HG03469 (cell line): ENCODE results near the gene RPS2.
"Not testable (repeated sequence)": the region's sequence is repeated elsewhere in the genome, so short reads cannot be mapped to it uniquely, and the experiment has no call there.

ENCODE experiments used
- ATAC-seq: cut with Tn5 transposase; IDR thresholded peaks from one replicate; pipeline ENCODE4 v1.9.1; 2021; ENCODE audit warnings: mild to moderate bottlenecking, moderate library complexity, moderate number of reproducible peaks; ENCODE audit not compliant: unreplicated experiment

The RPS2 gene

GRCh38 chr16:1964506-1965395 lies at the start of gene RPS2:
TSS of gene RPS2 (minus strand) at chr16:1964826. CDS start at chr16:1964625, 201 bp downstream.
- peak; percentile 68 for ATAC-seq

- ATAC-seq = no peak
These were observed 48.9 kb upstream of the RPS2 start for GRCh38 chr16:2013527-2013926.

- not testable (repeated sequence) for ATAC-seq
These were observed 47.1 kb upstream of the RPS2 start for GRCh38 chr16:2011726-2012125.

GRCh38 chr16:2009791-2010510 lies 45.3 kb upstream of the RPS2 start, which contains the start of gene ZNF598:
TSS of gene ZNF598 (minus strand) at chr16:2009821.
- peak; percentile 39 for ATAC-seq

GRCh38 chr16:2009164-2009711 lies 44.6 kb upstream of the RPS2 start:
- ATAC-seq = peak; percentile 27

- ATAC-seq = no peak
These were observed 44.1 kb upstream of the RPS2 start for GRCh38 chr16:2008631-2009163.

GRCh38 chr16:2008009-2008526 lies 43.4 kb upstream of the RPS2 start:
- no peak for ATAC-seq

GRCh38 chr16:2007081-2007836 lies 42.6 kb upstream of the RPS2 start:
- no peak for ATAC-seq

GRCh38 chr16:2006317-2006716 lies 41.7 kb upstream of the RPS2 start:
- ATAC-seq = no peak

- ATAC-seq = no peak
These were observed 41.0 kb upstream of the RPS2 start for GRCh38 chr16:2005646-2006045.

GRCh38 chr16:2004795-2005517 lies 40.3 kb upstream of the RPS2 start:
- no peak for ATAC-seq

GRCh38 chr16:2003827-2004641 lies 39.4 kb upstream of the RPS2 start:
- ATAC-seq = no peak

GRCh38 chr16:2003231-2003826 lies 38.7 kb upstream of the RPS2 start:
- no peak for ATAC-seq

GRCh38 chr16:2002406-2003230 lies 38.0 kb upstream of the RPS2 start:
- ATAC-seq = no peak

- no peak for ATAC-seq
These were observed 37.1 kb upstream of the RPS2 start for GRCh38 chr16:2001456-2002355.

GRCh38 chr16:2001035-2001434 lies 36.4 kb upstream of the RPS2 start:
- no peak for ATAC-seq
